KMS-11 (cell line): ENCODE results near the gene MAN2A1.
A peak's percentile ranks its signal among the peaks of the same experiment; 100 is the strongest.

Experiments
- H2AFZ ChIP-seq: fragments of 200-600 bp; sonication (generic); 2 replicates; pipeline ENCODE4 v1.6.1; 2016; ENCODE audit warnings: antibody characterized with exemption, mixed run types, low read depth
- H3K27ac ChIP-seq: fragments of 200-600 bp; sonication (generic); 2 replicates; pipeline ENCODE4 v1.6.1; 2016; ENCODE audit warnings: mild to moderate bottlenecking, mixed run types
- H3K27me3 ChIP-seq: fragments of 200-600 bp; sonication (generic); 2 replicates; pipeline ENCODE4 v1.6.1; 2017; ENCODE audit warnings: mild to moderate bottlenecking, low read depth, mixed run types, moderate library complexity; ENCODE audit not compliant: insufficient read depth
- H3K36me3 ChIP-seq: fragments of 200-600 bp; sonication (generic); 2 replicates; pipeline ENCODE4 v1.6.1; 2017; ENCODE audit warnings: mild to moderate bottlenecking, mixed run types; ENCODE audit not compliant: insufficient read depth
- H3K4me1 ChIP-seq: fragments of 200-600 bp; sonication (generic); 2 replicates; pipeline ENCODE4 v1.6.1; 2016; ENCODE audit warnings: mild to moderate bottlenecking, low read depth, mixed run types; ENCODE audit not compliant: poor library complexity, severe bottlenecking
- H3K4me2 ChIP-seq: fragments of 200-600 bp; sonication (generic); 2 replicates; pipeline ENCODE4 v1.7.0; 2016; ENCODE audit warnings: mild to moderate bottlenecking, mixed run types
- H3K4me3 ChIP-seq: fragments of 200-600 bp; sonication (generic); IDR thresholded peaks from 2 replicates; pipeline ENCODE4 v1.6.1; 2017; ENCODE audit warnings: low read depth, low read length, mixed read lengths; ENCODE audit not compliant: insufficient read depth
- H3K79me2 ChIP-seq: fragments of 200-600 bp; sonication (generic); 2 replicates; pipeline ENCODE4 v1.6.1; 2016; ENCODE audit warnings: low read depth, mixed run types; ENCODE audit not compliant: insufficient read depth
- H3K9ac ChIP-seq: fragments of 200-600 bp; sonication (generic); 2 replicates; pipeline ENCODE4 v1.6.1; 2016; ENCODE audit warnings: mild to moderate bottlenecking, mixed run types
- H4K20me1 ChIP-seq: fragments of 200-600 bp; sonication (generic); 2 replicates; pipeline ENCODE4 v1.6.1; 2016; ENCODE audit warnings: mild to moderate bottlenecking, mixed run types; ENCODE audit not compliant: insufficient read depth
- CTCF ChIP-seq: fragments of 200-600 bp; sonication (generic); conservative IDR thresholded peaks from 2 replicates; pipeline ENCODE4 v1.6.1; 2017; ENCODE audit warnings: low read depth, mild to moderate bottlenecking, antibody characterized with exemption, low read length, moderate library complexity, mixed read lengths

MAN2A1 gene

GRCh38 chr5:109836280-109836679 is 146.6 kb downstream of the MAN2A1 start:
- H3K4me3 ChIP-seq, result no peak overlapping the region
- no peaks in the 10 kb centered on the region for H3K27me3 ChIP-seq
- no peaks in the 10 kb centered on the region for H4K20me1 ChIP-seq
- no peak overlapping the region for H3K9ac ChIP-seq
- H3K79me2 ChIP-seq, result no peaks in the 10 kb centered on the region
- no peak for TF ChIP-seq CTCF
- H3K36me3 ChIP-seq, result no peaks in the 10 kb centered on the region; the same call in 1 of the 2 replicates
- H2AFZ ChIP-seq, result no peak overlapping the region
- no peak overlapping the region for H3K27ac ChIP-seq
- H3K4me1 ChIP-seq, result peaks cover 13% of the 10 kb centered on the region
- no peak overlapping the region for H3K4me2 ChIP-seq

- H3K27ac ChIP-seq, result no peak overlapping the region
- H3K4me1 ChIP-seq, result peaks cover 5% of the 10 kb centered on the region
- no peaks in the 10 kb centered on the region for H3K79me2 ChIP-seq
- no peak overlapping the region for H3K4me2 ChIP-seq
- no peaks in the 10 kb centered on the region for H3K27me3 ChIP-seq
- H3K36me3 ChIP-seq, result no peaks in the 10 kb centered on the region; the same call in 1 of the 2 replicates
- no peak overlapping the region for H3K9ac ChIP-seq
- no peak overlapping the region for H3K4me3 ChIP-seq
- no peak for TF ChIP-seq CTCF
- no peak overlapping the region for H2AFZ ChIP-seq
- H4K20me1 ChIP-seq, result no peaks in the 10 kb centered on the region
Observed at GRCh38 chr5:109837231-109837861, 147.6 kb downstream of the MAN2A1 start.

- Histone ChIP-seq H3K27ac (no peak overlapping the region), H3K4me2 (no peak overlapping the region), H3K4me1 (peaks cover 5% of the 10 kb centered on the region), H3K36me3 (peaks cover 4% of the 10 kb centered on the region; the same call in 1 of the 2 replicates), H3K27me3 (no peaks in the 10 kb centered on the region), H3K79me2 (no peaks in the 10 kb centered on the region), H3K9ac (no peak overlapping the region), H2AFZ (no peak overlapping the region), H4K20me1 (no peaks in the 10 kb centered on the region), H3K4me3 (no peak overlapping the region)
- TF ChIP-seq CTCF, result no peak
Observed at GRCh38 chr5:109838157-109838556, 148.4 kb downstream of the MAN2A1 start.

GRCh38 chr5:109844148-109844547 is 154.4 kb downstream of the MAN2A1 start:
- H3K36me3 ChIP-seq, result peaks cover 7% of the 10 kb centered on the region; the same call in 1 of the 2 replicates
- H3K4me1 ChIP-seq, result peaks cover 5% of the 10 kb centered on the region
- no peaks in the 10 kb centered on the region for H3K27me3 ChIP-seq
- H4K20me1 ChIP-seq, result no peaks in the 10 kb centered on the region
- 0 out of 2 replicates have a peak, but pooled peaks have one; percentile 22 for TF ChIP-seq CTCF
- no peak overlapping the region for H3K27ac ChIP-seq
- H3K9ac ChIP-seq, result no peak overlapping the region
- H2AFZ ChIP-seq, result no peak overlapping the region
- H3K4me3 ChIP-seq, result no peak overlapping the region
- H3K4me2 ChIP-seq, result no peak overlapping the region
- H3K79me2 ChIP-seq, result no peaks in the 10 kb centered on the region
